Naive B cell (primary cell): ENCODE measurements around the gene TRPM2. TPM values are rescaled to one million over a fixed set of nuclear protein-coding genes. Genes with fewer than 3 reads are reported as not detected.
"Not testable (repeated sequence)": the region's sequence is repeated elsewhere in the genome, so short reads cannot be mapped to it uniquely, and the experiment has no call there.

Experiments used
- ATAC-seq, 2 donors: fragments of 150-1000 bp; cut with Tn5 transposase; 2 replicates each; pipeline ENCODE4 v1.10.0; 2021; ENCODE audit warnings: low read depth in 2 of 2, mild to moderate bottlenecking in 2 of 2, moderate library complexity in 2 of 2
- DNase-seq: peaks from one replicate; pipeline ENCODE4 v3.0.0; 2022
- H3K27ac Mint-ChIP-seq, 6 donors: one replicate each; pipeline ENCODE4 v1.8.0; 2020 to 2022; ENCODE audit warnings: mild to moderate bottlenecking in 6 of 6, mixed read lengths in 6 of 6, moderate library complexity in 5 of 6, inconsistent platforms in 2 of 6
- H3K27me3 Mint-ChIP-seq, 3 donors: one replicate each; pipeline ENCODE4 v1.8.0; 2021 to 2022; ENCODE audit warnings: mixed read lengths in 3 of 3, mild to moderate bottlenecking in 1 of 3
- H3K36me3 Mint-ChIP-seq, 2 donors: one replicate each; pipeline ENCODE4 v1.8.0; 2020 to 2022; ENCODE audit warnings: mixed read lengths in 2 of 2, inconsistent platforms in 1 of 2, mild to moderate bottlenecking in 1 of 2
- H3K4me1 Mint-ChIP-seq, 3 donors: one replicate each; pipeline ENCODE4 v1.8.0; 2020 to 2022; ENCODE audit warnings: mixed read lengths in 3 of 3, inconsistent platforms in 1 of 3, mild to moderate bottlenecking in 1 of 3, moderate library complexity in 1 of 3
- H3K4me3 Mint-ChIP-seq, 8 donors: one replicate each; pipeline ENCODE4 v1.8.0; 2020 to 2022; ENCODE audit warnings: mild to moderate bottlenecking in 8 of 8, mixed read lengths in 8 of 8, moderate library complexity in 8 of 8, inconsistent platforms in 2 of 8
- H3K9me3 Mint-ChIP-seq, 7 donors: one replicate each; pipeline ENCODE4 v1.8.0; 2020 to 2022; ENCODE audit warnings: mixed read lengths in 7 of 7, mild to moderate bottlenecking in 5 of 7, inconsistent platforms in 2 of 7, moderate library complexity in 1 of 7
- polyA plus RNA-seq, 6 donors: library from polyadenylated mRNA; unstranded; fragments of 300-500 nt; fragmentation: Illumina TruSeq; gene quantifications; one replicate each; pipeline ENCODE4 v1.2.3, GENCODE V29; 2021; ENCODE audit warnings: low read depth in 6 of 6

TRPM2 gene
- polyA plus RNA-seq, 6 donors from 2014 or later, result 0.48 to 4.8 (median 2.6) TPM

GRCh38 chr21:44405091-44405947 is 51.9 kb downstream of the TRPM2 start:
- no peak for DNase-seq
- Mint-ChIP-seq H3K4me1 (peaks cover 0 to 5% (median 4%) of the 10 kb centered on the region in 3 donors), H3K36me3 (peaks cover 0 to 5% of the 10 kb centered on the region in 2 donors), H3K9me3 (peaks cover 0 to 6% (median 0%) of the 10 kb centered on the region in 7 donors), H3K4me3 (no peak overlapping the region), H3K27me3 (no peaks in the 10 kb centered on the region), H3K27ac (no peak overlapping the region)
- ATAC-seq, result no peak

- Mint-ChIP-seq H3K36me3 (peaks cover 0 to 5% of the 10 kb centered on the region in 2 donors), H3K4me3 (peak overlapping the region in 1 of 8 donors; percentile 61), H3K9me3 (peaks cover 0 to 6% (median 0%) of the 10 kb centered on the region in 7 donors), H3K4me1 (peaks cover 0 to 5% (median 4%) of the 10 kb centered on the region in 3 donors), H3K27me3 (no peaks in the 10 kb centered on the region), H3K27ac (peak overlapping the region in 2 of 6 donors; percentile 45 to 89)
- ATAC-seq (no peak), DNase-seq (no peak)
These were observed 52.8 kb downstream of the TRPM2 start for GRCh38 chr21:44405948-44406872.

GRCh38 chr21:44406953-44407352 is 53.5 kb downstream of the TRPM2 start:
- H3K4me3 Mint-ChIP-seq, result peak overlapping the region in 2 of 8 donors; percentile 41 to 78
- peak overlapping the region in 5 of 6 donors; percentile 73 to 96 (median 90) for H3K27ac Mint-ChIP-seq
- no peaks in the 10 kb centered on the region for H3K27me3 Mint-ChIP-seq
- no peaks in the 10 kb centered on the region for H3K4me1 Mint-ChIP-seq
- peaks cover 2 to 5% of the 10 kb centered on the region in 2 donors for H3K36me3 Mint-ChIP-seq
- DNase-seq (no peak), ATAC-seq (no peak)
- peaks cover 0 to 6% (median 0%) of the 10 kb centered on the region in 7 donors for H3K9me3 Mint-ChIP-seq

- ATAC-seq, result no peak
These were observed 54.1 kb downstream of the TRPM2 start for GRCh38 chr21:44407493-44407892.

GRCh38 chr21:44408226-44408625 is 54.8 kb downstream of the TRPM2 start:
- Mint-ChIP-seq H3K4me3 (no peak overlapping the region), H3K36me3 (peaks cover 11 to 12% of the 10 kb centered on the region in 2 donors), H3K4me1 (no peaks in the 10 kb centered on the region), H3K27me3 (no peaks in the 10 kb centered on the region), H3K9me3 (peaks cover 0 to 6% (median 3%) of the 10 kb centered on the region in 7 donors), H3K27ac (peak overlapping the region in 2 of 6 donors; percentile 88 to 89)
- ATAC-seq (no peak), DNase-seq (no peak)

More at GRCh38 chr21:44407493-44407892, 54.1 kb downstream of the TRPM2 start:
- peaks cover 7 to 9% of the 10 kb centered on the region in 2 donors for H3K36me3 Mint-ChIP-seq
- peak overlapping the region in 3 of 6 donors; percentile 86 to 92 (median 90) for H3K27ac Mint-ChIP-seq
- H3K9me3 Mint-ChIP-seq, result peaks cover 0 to 6% (median 3%) of the 10 kb centered on the region in 7 donors
- H3K4me1 Mint-ChIP-seq, result no peaks in the 10 kb centered on the region
- no peaks in the 10 kb centered on the region for H3K27me3 Mint-ChIP-seq
- H3K4me3 Mint-ChIP-seq, result no peak overlapping the region
- DNase-seq, result no peak

- Mint-ChIP-seq H3K4me3 (peak overlapping the region in 1 of 8 donors; percentile 42), H3K27ac (peak overlapping the region in 1 of 6 donors; percentile 30), H3K36me3 (peaks cover 11 to 12% of the 10 kb centered on the region in 2 donors), H3K4me1 (no peaks in the 10 kb centered on the region), H3K9me3 (peaks cover 0 to 6% (median 0%) of the 10 kb centered on the region in 7 donors), H3K27me3 (no peaks in the 10 kb centered on the region)
- ATAC-seq (no peak), DNase-seq (no peak)
These were observed 60.3 kb downstream of the TRPM2 start for GRCh38 chr21:44413566-44414290.

- Mint-ChIP-seq H3K4me1 (peaks cover 0 to 4% (median 3%) of the 10 kb centered on the region in 3 donors), H3K36me3 (peaks cover 9 to 16% of the 10 kb centered on the region in 2 donors), H3K27ac (peak overlapping the region in 1 of 6 donors; percentile 20), H3K9me3 (peaks cover 0 to 6% (median 0%) of the 10 kb centered on the region in 7 donors), H3K4me3 (no peak overlapping the region), H3K27me3 (no peaks in the 10 kb centered on the region)
- no peak for ATAC-seq
- DNase-seq, result no peak
These were observed 61.1 kb downstream of the TRPM2 start for GRCh38 chr21:44414291-44415072.

GRCh38 chr21:44415073-44416025 is 61.9 kb downstream of the TRPM2 start:
- H3K9me3 Mint-ChIP-seq, result peaks cover 0 to 8% (median 0%) of the 10 kb centered on the region in 7 donors
- peaks cover 12 to 21% of the 10 kb centered on the region in 2 donors for H3K36me3 Mint-ChIP-seq
- H3K27ac Mint-ChIP-seq, result no peak overlapping the region
- ATAC-seq (no peak), DNase-seq (no peak)
- H3K4me3 Mint-ChIP-seq, result no peak overlapping the region
- peaks cover 0 to 9% (median 8%) of the 10 kb centered on the region in 3 donors for H3K4me1 Mint-ChIP-seq
- no peaks in the 10 kb centered on the region for H3K27me3 Mint-ChIP-seq

GRCh38 chr21:44416193-44416592 is 62.8 kb downstream of the TRPM2 start:
- H3K36me3 Mint-ChIP-seq, result peaks cover 12 to 21% of the 10 kb centered on the region in 2 donors
- DNase-seq (no peak), ATAC-seq (no peak)
- no peak overlapping the region for H3K27ac Mint-ChIP-seq
- H3K4me3 Mint-ChIP-seq, result no peak overlapping the region
- H3K27me3 Mint-ChIP-seq, result no peaks in the 10 kb centered on the region
- H3K9me3 Mint-ChIP-seq, result peaks cover 0 to 8% (median 0%) of the 10 kb centered on the region in 7 donors
- H3K4me1 Mint-ChIP-seq, result peaks cover 0 to 9% (median 8%) of the 10 kb centered on the region in 3 donors

- not testable (repeated sequence) for H3K4me3 Mint-ChIP-seq, H3K4me1 Mint-ChIP-seq, H3K27ac Mint-ChIP-seq, ATAC-seq, DNase-seq, H3K9me3 Mint-ChIP-seq, H3K27me3 Mint-ChIP-seq
- peaks cover 5 to 12% of the 10 kb centered on the region in 2 donors for H3K36me3 Mint-ChIP-seq
These were observed 64.2 kb downstream of the TRPM2 start for GRCh38 chr21:44417621-44418107.
